Lower lobe of right lung (tissue), 2 donors: ENCODE measurements around the gene CIAO1. TPM values are rescaled to one million over a fixed set of nuclear protein-coding genes. Genes with fewer than 3 reads are reported as not detected.

Source experiments
- ATAC-seq, 2 donors: fragments of 200-7000 bp; cut with Tn5 transposase; one replicate each; pipeline ENCODE4 v1.9.1; 2020 to 2022; ENCODE audit warnings: mild to moderate bottlenecking in 2 of 2, moderate library complexity in 2 of 2
- DNase-seq: peaks from one replicate; pipeline ENCODE4 v3.0.0-alpha.2; 2020
- H3K27ac ChIP-seq: fragments of 200-600 bp; one replicate; pipeline ENCODE4 v1.8.0; 2022
- H3K27me3 ChIP-seq: fragments of 200-600 bp; one replicate; pipeline ENCODE4 v1.8.0; 2022; ENCODE audit warnings: low read depth
- H3K36me3 ChIP-seq: fragments of 200-600 bp; one replicate; pipeline ENCODE4 v1.8.0; 2022; ENCODE audit warnings: mild to moderate bottlenecking
- H3K4me1 ChIP-seq: fragments of 200-600 bp; one replicate; pipeline ENCODE4 v1.8.0; 2022
- H3K4me3 ChIP-seq: fragments of 200-600 bp; one replicate; pipeline ENCODE4 v1.8.0; 2022; ENCODE audit warnings: mild to moderate bottlenecking
- H3K9me3 ChIP-seq: fragments of 200-600 bp; one replicate; pipeline ENCODE4 v1.8.0; 2022
- CTCF ChIP-seq: fragments of 200-600 bp; IDR thresholded peaks from one replicate; pipeline ENCODE4 v1.8.0; 2022; ENCODE audit warnings: antibody characterized with exemption, mild to moderate bottlenecking
- intact Hi-C: fragments of 100-400 bp; cut with DNase I; formaldehyde crosslinking; loops from one replicate; pipeline ENCODE4 v1.11.0; 2022
- total RNA-seq: library from RNA; stranded (reverse); fragmentation: NEBNext Ultra II Directional; extraction: Animal tissue kit (Norgen Biotek cat#: 25700); gene quantifications from one replicate; pipeline ENCODE4 v1.2.1, GENCODE V29; 2021
- donor health status: DM: no; HTN: yes; CAD: no; lungs with severe emphysema.

CIAO1 gene
- total RNA-seq, 1 donor from 2014 or later: 62.3 TPM

GRCh38 chr2:96305091-96305978 lies 39.3 kb downstream of the CIAO1 start, which contains the start of gene SNRNP200:
Gene SNRNP200 (minus strand): TSS chr2:96305546. CDS start chr2:96305437, 109 bp downstream.
- Histone ChIP-seq H3K27me3 (no peaks in the 10 kb centered on the region), H3K27ac (peak within 1 kb of the TSS; percentile 84), H3K9me3 (no peaks in the 10 kb centered on the region), H3K4me3 (peak within 1 kb of the TSS; percentile 74), H3K36me3 (peaks cover 42% of the 10 kb centered on the region), H3K4me1 (peaks cover 24% of the 10 kb centered on the region)
- peak; percentile 99 to 100 for ATAC-seq
- no peak for TF ChIP-seq CTCF
- intact Hi-C loops: no loop called here
- DNase-seq: peak; percentile 92

- no peaks in the 10 kb centered on the region for H3K9me3 ChIP-seq
- TF ChIP-seq CTCF: no peak
- H3K27me3 ChIP-seq: no peaks in the 10 kb centered on the region
- intact Hi-C loops: no loop called here
- H3K4me1 ChIP-seq: peaks cover 24% of the 10 kb centered on the region
- H3K4me3 ChIP-seq: peak overlapping the region; percentile 74
- ATAC-seq (peak in 1 of 2 donors; percentile 6), DNase-seq (no peak)
- peaks cover 36% of the 10 kb centered on the region for H3K36me3 ChIP-seq
- H3K27ac ChIP-seq: peak overlapping the region; percentile 84
These were observed 39.9 kb downstream of the CIAO1 start for GRCh38 chr2:96305979-96306308.

GRCh38 chr2:96306370-96306769 lies 40.3 kb downstream of the CIAO1 start:
- no peak for DNase-seq
- Histone ChIP-seq H3K27ac (peak overlapping the region; percentile 84), H3K9me3 (no peaks in the 10 kb centered on the region), H3K27me3 (no peaks in the 10 kb centered on the region), H3K4me1 (peaks cover 24% of the 10 kb centered on the region), H3K4me3 (peak overlapping the region; percentile 74), H3K36me3 (peaks cover 32% of the 10 kb centered on the region)
- ATAC-seq: no peak
- no peak for TF ChIP-seq CTCF
- intact Hi-C loops: no loop called here

GRCh38 chr2:96308248-96308647 lies 42.2 kb downstream of the CIAO1 start:
- H3K9me3 ChIP-seq: no peaks in the 10 kb centered on the region
- H3K36me3 ChIP-seq: peaks cover 13% of the 10 kb centered on the region
- intact Hi-C loops: no loop called here
- ATAC-seq (no peak), DNase-seq (no peak)
- H3K27me3 ChIP-seq: no peaks in the 10 kb centered on the region
- H3K4me3 ChIP-seq: no peak overlapping the region
- H3K4me1 ChIP-seq: peaks cover 24% of the 10 kb centered on the region
- no peak overlapping the region for H3K27ac ChIP-seq
- TF ChIP-seq CTCF: no peak

- Histone ChIP-seq H3K9me3 (no peaks in the 10 kb centered on the region), H3K36me3 (no peaks in the 10 kb centered on the region), H3K27me3 (peaks cover 13% of the 10 kb centered on the region), H3K4me1 (no peaks in the 10 kb centered on the region), H3K27ac (no peak overlapping the region), H3K4me3 (no peak overlapping the region)
- no peak for TF ChIP-seq CTCF
- no peak for DNase-seq
- intact Hi-C loops: no loop called here
- ATAC-seq: no peak
These were observed 49.0 kb downstream of the CIAO1 start for GRCh38 chr2:96315005-96315399.
